GM23338 (cell line): ENCODE data around the gene PLIN5. TPM values are rescaled to one million over a fixed set of nuclear protein-coding genes. Genes with fewer than 3 reads are reported as not detected.

Experiments
- ATAC-seq: fragments of 200-7000 bp; cut with Tn5 transposase; 3 replicates; pipeline ENCODE4 v1.9.1; 2020
- DNase-seq: peaks from one replicate; pipeline ENCODE4 v3.0.0-alpha.2; 2015; ENCODE audit warnings: low spot score
- H2AFZ ChIP-seq: fragments of 200-600 bp; sonication (generic); 2 replicates; pipeline ENCODE4 v1.8.0; 2016; ENCODE audit warnings: antibody characterized with exemption, mild to moderate bottlenecking, moderate library complexity
- H3F3A ChIP-seq: fragments of 200-600 bp; sonication (generic); replicated peaks from 2 replicates; pipeline ENCODE4 v1.8.0; 2017; ENCODE audit warnings: antibody characterized with exemption, mixed run types, low read depth
- H3K27ac ChIP-seq: fragments of 200-600 bp; sonication (generic); 2 replicates; pipeline ENCODE4 v1.6.1; 2016; ENCODE audit warnings: low read depth
- H3K27me3 ChIP-seq: fragments of 200-600 bp; sonication (generic); 2 replicates; pipeline ENCODE4 v1.8.0; 2016; ENCODE audit warnings: mild to moderate bottlenecking, mixed run types, moderate library complexity; ENCODE audit not compliant: insufficient read depth
- H3K36me3 ChIP-seq: fragments of 200-600 bp; sonication (generic); 2 replicates; pipeline ENCODE4 v1.8.0; 2016; ENCODE audit warnings: mild to moderate bottlenecking; ENCODE audit not compliant: insufficient read depth
- H3K4me1 ChIP-seq: fragments of 200-600 bp; sonication (generic); 2 replicates; pipeline ENCODE4 v1.8.0; 2016; ENCODE audit warnings: mild to moderate bottlenecking, moderate library complexity; ENCODE audit not compliant: insufficient read depth
- H3K4me2 ChIP-seq: fragments of 200-600 bp; sonication (generic); 2 replicates; pipeline ENCODE4 v1.7.1; 2017; ENCODE audit warnings: mixed run types
- H3K4me3 ChIP-seq: fragments of 200-600 bp; sonication (generic); 2 replicates; pipeline ENCODE4 v1.6.1; 2016; ENCODE audit warnings: mixed run types
- H3K79me2 ChIP-seq: fragments of 200-600 bp; sonication (generic); replicated peaks from 2 replicates; pipeline ENCODE4 v1.8.0; 2017; ENCODE audit warnings: mild to moderate bottlenecking; ENCODE audit not compliant: insufficient read depth
- H3K9me2 ChIP-seq: fragments of 200-600 bp; sonication (generic); 2 replicates; pipeline ENCODE4 v1.8.0; 2017; ENCODE audit not compliant: insufficient read depth
- H4K20me1 ChIP-seq: fragments of 200-600 bp; sonication (generic); replicated peaks from 2 replicates; pipeline ENCODE4 v1.8.0; 2017; ENCODE audit warnings: mild to moderate bottlenecking; ENCODE audit not compliant: insufficient read depth
- H3K27ac Mint-ChIP-seq: 2 replicates; pipeline ENCODE4 v1.8.0; 2020; ENCODE audit warnings: inconsistent platforms, mild to moderate bottlenecking, moderate library complexity, mixed read lengths
- H3K27me3 Mint-ChIP-seq: 3 replicates; pipeline ENCODE4 v1.8.0; 2022; ENCODE audit warnings: low read depth, mild to moderate bottlenecking, moderate library complexity, mixed read lengths, inconsistent platforms; ENCODE audit not compliant: insufficient read depth, poor library complexity
- H3K36me3 Mint-ChIP-seq: 3 replicates; pipeline ENCODE4 v1.8.0; 2021; ENCODE audit warnings: low read depth, mild to moderate bottlenecking, inconsistent platforms, moderate library complexity, mixed read lengths
- H3K4me1 Mint-ChIP-seq: 3 replicates; pipeline ENCODE4 v1.8.0; 2020; ENCODE audit warnings: mild to moderate bottlenecking, inconsistent platforms, mixed read lengths
- H3K4me3 Mint-ChIP-seq: 3 replicates; pipeline ENCODE4 v1.8.0; 2021; ENCODE audit warnings: moderate library complexity, mild to moderate bottlenecking, inconsistent platforms, mixed read lengths
- H3K9me3 Mint-ChIP-seq: 3 replicates; pipeline ENCODE4 v1.8.0; 2020; ENCODE audit warnings: moderate library complexity, mild to moderate bottlenecking, inconsistent platforms, mixed read lengths
- CREB1 ChIP-seq: fragments of 250-450 bp; sonication (Bioruptor Pico); IDR thresholded peaks from 2 replicates; pipeline ENCODE4 v1.5.0; 2020; ENCODE audit warnings: low read depth, mild to moderate bottlenecking, moderate library complexity
- EZH2 ChIP-seq: fragments of 200-600 bp; sonication (generic); IDR thresholded peaks from one replicate; pipeline ENCODE4 v1.8.0; 2017; ENCODE audit warnings: antibody characterized with exemption, mild to moderate bottlenecking, low read depth; ENCODE audit not compliant: unreplicated experiment
- EZH2phosphoT487 ChIP-seq: fragments of 200-600 bp; sonication (generic); IDR thresholded peaks from one replicate; pipeline ENCODE4 v1.8.1; 2018; ENCODE audit warnings: antibody characterized with exemption; ENCODE audit not compliant: unreplicated experiment
- JUNB ChIP-seq: IDR thresholded peaks from one replicate; pipeline ENCODE4 v1.6.1; 2016; ENCODE audit warnings: antibody characterized with exemption; ENCODE audit not compliant: unreplicated experiment
- NANOG ChIP-seq: IDR thresholded peaks from 2 replicates; pipeline ENCODE4 v1.6.1; 2016; ENCODE audit warnings: antibody characterized with exemption, borderline replicate concordance
- POLR2AphosphoS5 ChIP-seq: IDR thresholded peaks from 2 replicates; pipeline ENCODE4 v1.6.1; 2016; ENCODE audit warnings: antibody characterized with exemption, low read depth
- STAT1 ChIP-seq: IDR thresholded peaks from one replicate; pipeline ENCODE4 v1.6.1; 2016; ENCODE audit warnings: antibody characterized with exemption; ENCODE audit not compliant: unreplicated experiment
- ZNF114 ChIP-seq: fragments of 250-450 bp; sonication (Bioruptor Pico); IDR thresholded peaks from 2 replicates; pipeline ENCODE4 v1.5.0; 2020; ENCODE audit warnings: mild to moderate bottlenecking, moderate library complexity
- ZNF331 ChIP-seq: fragments of 250-450 bp; sonication (Bioruptor Pico); IDR thresholded peaks from 2 replicates; pipeline ENCODE4 v1.5.0; 2020; ENCODE audit warnings: low read depth, mild to moderate bottlenecking, moderate library complexity
- polyA plus RNA-seq: library from polyadenylated mRNA; unstranded; fragments of >200 nt; fragmentation: Nextera tagmentation; extraction: Ambion mirVana; gene quantifications from 2 replicates; pipeline ENCODE4 v1.2.1, GENCODE V29; 2016
- total RNA-seq: library from RNA; depleted of rRNA; stranded (reverse); fragments of >200 nt; shearing (Covaris generic); gene quantifications from 2 replicates; pipeline ENCODE4 v1.2.3, GENCODE V29; 2014
- TF ChIP-seq, protein P1 (sequence below): fragments of 250-450 bp; sonication (Bioruptor Pico); IDR thresholded peaks from 2 replicates; pipeline ENCODE4 v1.5.0; 2020; ENCODE audit warnings: mild to moderate bottlenecking, moderate library complexity
- TF ChIP-seq, protein P2 (sequence below): IDR thresholded peaks from 2 replicates; pipeline ENCODE4 v1.6.1; 2016; ENCODE audit warnings: antibody characterized with exemption
- TF ChIP-seq, protein P3 (sequence below), 2 experiments: fragments of 200-600 bp in 1 of 2; sonication (generic) in 1 of 2; conservative IDR thresholded peaks; 2 replicates each; pipeline versions ENCODE4 v1.5.1 to v1.6.1; 2016 to 2017; ENCODE audit warnings: antibody characterized with exemption in 2 of 2, low read depth in 2 of 2, mild to moderate bottlenecking in 2 of 2, moderate library complexity in 1 of 2
- TF ChIP-seq, protein P4 (sequence below): IDR thresholded peaks from one replicate; pipeline ENCODE4 v1.6.1; 2018; ENCODE audit warnings: antibody characterized with exemption; ENCODE audit not compliant: unreplicated experiment

PLIN5 gene
- total and polyA plus RNA-seq, 2 experiments from 2014 or later: 1.9 to 3.5 TPM

DNA sequence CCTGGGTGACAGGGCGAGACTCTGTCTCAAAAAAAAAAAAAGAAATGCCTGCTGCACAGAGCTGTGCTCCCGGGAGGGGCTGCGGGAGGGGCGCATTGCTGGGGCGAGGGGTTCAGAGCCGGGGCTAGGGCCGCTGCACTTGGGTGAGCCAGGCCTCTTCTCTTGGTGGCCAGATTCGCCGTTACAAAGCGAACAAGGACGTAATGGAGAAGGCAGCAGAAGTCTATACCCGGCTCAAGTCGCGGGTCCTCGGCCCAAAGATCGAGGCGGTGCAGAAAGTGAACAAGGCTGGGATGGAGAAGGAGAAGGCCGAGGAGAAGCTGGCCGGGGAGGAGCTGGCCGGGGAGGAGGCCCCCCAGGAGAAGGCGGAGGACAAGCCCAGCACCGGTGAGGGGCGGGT is 35.7 kb downstream of the PLIN5 start:
- ATAC-seq: no peak
- no peaks in the 10 kb centered on the region for H3K9me2 ChIP-seq
- peaks cover 9% of the 10 kb centered on the region for H3K27me3 Mint-ChIP-seq
- peaks cover 10% of the 10 kb centered on the region; the same call in 1 of the 2 replicates for H3K36me3 ChIP-seq
- no peak for DNase-seq
- no peak overlapping the region for H3K27ac Mint-ChIP-seq
- H3K36me3 Mint-ChIP-seq: peaks cover 29% of the 10 kb centered on the region
- H3K4me2 ChIP-seq: no peak overlapping the region
- no peak overlapping the region for H3K4me3 ChIP-seq
- no peak overlapping the region for H3K27ac ChIP-seq
- H3K79me2 ChIP-seq: no peaks in the 10 kb centered on the region
- no peak overlapping the region for H3K4me3 Mint-ChIP-seq
- no peaks in the 10 kb centered on the region for H3F3A ChIP-seq
- no peaks in the 10 kb centered on the region for H3K4me1 ChIP-seq
- no peak overlapping the region for H2AFZ ChIP-seq
- H3K27me3 ChIP-seq: no peaks in the 10 kb centered on the region
- H3K9me3 Mint-ChIP-seq: no peaks in the 10 kb centered on the region
- no peaks in the 10 kb centered on the region for H3K4me1 Mint-ChIP-seq
- H4K20me1 ChIP-seq: no peaks in the 10 kb centered on the region; the same call in 1 of the 2 replicates
- TF ChIP-seq NANOG (no peak), EZH2 (no peak), EZH2phosphoT487 (no peak), ZNF114 (no peak), JUNB (no peak), STAT1 (no peak), CREB1 (no peak), ZNF331 (CRISPR knock-in tag) (no peak), POLR2AphosphoS5 (no peak)
- TF ChIP-seq, protein P1, sequence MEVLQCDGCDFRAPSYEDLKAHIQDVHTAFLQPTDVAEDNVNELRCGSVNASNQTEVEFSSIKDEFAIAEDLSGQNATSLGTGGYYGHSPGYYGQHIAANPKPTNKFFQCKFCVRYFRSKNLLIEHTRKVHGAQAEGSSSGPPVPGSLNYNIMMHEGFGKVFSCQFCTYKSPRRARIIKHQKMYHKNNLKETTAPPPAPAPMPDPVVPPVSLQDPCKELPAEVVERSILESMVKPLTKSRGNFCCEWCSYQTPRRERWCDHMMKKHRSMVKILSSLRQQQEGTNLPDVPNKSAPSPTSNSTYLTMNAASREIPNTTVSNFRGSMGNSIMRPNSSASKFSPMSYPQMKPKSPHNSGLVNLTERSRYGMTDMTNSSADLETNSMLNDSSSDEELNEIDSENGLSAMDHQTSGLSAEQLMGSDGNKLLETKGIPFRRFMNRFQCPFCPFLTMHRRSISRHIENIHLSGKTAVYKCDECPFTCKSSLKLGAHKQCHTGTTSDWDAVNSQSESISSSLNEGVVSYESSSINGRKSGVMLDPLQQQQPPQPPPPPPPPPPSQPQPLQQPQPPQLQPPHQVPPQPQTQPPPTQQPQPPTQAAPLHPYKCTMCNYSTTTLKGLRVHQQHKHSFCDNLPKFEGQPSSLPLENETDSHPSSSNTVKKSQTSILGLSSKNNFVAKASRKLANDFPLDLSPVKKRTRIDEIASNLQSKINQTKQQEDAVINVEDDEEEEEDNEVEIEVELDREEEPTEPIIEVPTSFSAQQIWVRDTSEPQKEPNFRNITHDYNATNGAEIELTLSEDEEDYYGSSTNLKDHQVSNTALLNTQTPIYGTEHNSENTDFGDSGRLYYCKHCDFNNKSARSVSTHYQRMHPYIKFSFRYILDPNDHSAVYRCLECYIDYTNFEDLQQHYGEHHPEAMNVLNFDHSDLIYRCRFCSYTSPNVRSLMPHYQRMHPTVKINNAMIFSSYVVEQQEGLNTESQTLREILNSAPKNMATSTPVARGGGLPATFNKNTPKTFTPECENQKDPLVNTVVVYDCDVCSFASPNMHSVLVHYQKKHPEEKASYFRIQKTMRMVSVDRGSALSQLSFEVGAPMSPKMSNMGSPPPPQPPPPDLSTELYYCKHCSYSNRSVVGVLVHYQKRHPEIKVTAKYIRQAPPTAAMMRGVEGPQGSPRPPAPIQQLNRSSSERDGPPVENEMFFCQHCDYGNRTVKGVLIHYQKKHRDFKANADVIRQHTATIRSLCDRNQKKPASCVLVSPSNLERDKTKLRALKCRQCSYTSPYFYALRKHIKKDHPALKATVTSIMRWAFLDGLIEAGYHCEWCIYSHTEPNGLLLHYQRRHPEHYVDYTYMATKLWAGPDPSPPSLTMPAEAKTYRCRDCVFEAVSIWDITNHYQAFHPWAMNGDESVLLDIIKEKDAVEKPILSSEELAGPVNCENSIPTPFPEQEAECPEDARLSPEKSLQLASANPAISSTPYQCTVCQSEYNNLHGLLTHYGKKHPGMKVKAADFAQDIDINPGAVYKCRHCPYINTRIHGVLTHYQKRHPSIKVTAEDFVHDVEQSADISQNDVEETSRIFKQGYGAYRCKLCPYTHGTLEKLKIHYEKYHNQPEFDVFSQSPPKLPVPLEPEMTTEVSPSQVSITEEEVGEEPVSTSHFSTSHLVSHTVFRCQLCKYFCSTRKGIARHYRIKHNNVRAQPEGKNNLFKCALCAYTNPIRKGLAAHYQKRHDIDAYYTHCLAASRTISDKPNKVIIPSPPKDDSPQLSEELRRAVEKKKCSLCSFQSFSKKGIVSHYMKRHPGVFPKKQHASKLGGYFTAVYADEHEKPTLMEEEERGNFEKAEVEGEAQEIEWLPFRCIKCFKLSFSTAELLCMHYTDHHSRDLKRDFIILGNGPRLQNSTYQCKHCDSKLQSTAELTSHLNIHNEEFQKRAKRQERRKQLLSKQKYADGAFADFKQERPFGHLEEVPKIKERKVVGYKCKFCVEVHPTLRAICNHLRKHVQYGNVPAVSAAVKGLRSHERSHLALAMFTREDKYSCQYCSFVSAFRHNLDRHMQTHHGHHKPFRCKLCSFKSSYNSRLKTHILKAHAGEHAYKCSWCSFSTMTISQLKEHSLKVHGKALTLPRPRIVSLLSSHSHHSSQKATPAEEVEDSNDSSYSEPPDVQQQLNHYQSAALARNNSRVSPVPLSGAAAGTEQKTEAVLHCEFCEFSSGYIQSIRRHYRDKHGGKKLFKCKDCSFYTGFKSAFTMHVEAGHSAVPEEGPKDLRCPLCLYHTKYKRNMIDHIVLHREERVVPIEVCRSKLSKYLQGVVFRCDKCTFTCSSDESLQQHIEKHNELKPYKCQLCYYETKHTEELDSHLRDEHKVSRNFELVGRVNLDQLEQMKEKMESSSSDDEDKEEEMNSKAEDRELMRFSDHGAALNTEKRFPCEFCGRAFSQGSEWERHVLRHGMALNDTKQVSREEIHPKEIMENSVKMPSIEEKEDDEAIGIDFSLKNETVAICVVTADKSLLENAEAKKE (CRISPR knock-in tag): no peak
- TF ChIP-seq, protein P2, sequence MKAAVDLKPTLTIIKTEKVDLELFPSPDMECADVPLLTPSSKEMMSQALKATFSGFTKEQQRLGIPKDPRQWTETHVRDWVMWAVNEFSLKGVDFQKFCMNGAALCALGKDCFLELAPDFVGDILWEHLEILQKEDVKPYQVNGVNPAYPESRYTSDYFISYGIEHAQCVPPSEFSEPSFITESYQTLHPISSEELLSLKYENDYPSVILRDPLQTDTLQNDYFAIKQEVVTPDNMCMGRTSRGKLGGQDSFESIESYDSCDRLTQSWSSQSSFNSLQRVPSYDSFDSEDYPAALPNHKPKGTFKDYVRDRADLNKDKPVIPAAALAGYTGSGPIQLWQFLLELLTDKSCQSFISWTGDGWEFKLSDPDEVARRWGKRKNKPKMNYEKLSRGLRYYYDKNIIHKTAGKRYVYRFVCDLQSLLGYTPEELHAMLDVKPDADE: no peak
- TF ChIP-seq, protein P3, sequence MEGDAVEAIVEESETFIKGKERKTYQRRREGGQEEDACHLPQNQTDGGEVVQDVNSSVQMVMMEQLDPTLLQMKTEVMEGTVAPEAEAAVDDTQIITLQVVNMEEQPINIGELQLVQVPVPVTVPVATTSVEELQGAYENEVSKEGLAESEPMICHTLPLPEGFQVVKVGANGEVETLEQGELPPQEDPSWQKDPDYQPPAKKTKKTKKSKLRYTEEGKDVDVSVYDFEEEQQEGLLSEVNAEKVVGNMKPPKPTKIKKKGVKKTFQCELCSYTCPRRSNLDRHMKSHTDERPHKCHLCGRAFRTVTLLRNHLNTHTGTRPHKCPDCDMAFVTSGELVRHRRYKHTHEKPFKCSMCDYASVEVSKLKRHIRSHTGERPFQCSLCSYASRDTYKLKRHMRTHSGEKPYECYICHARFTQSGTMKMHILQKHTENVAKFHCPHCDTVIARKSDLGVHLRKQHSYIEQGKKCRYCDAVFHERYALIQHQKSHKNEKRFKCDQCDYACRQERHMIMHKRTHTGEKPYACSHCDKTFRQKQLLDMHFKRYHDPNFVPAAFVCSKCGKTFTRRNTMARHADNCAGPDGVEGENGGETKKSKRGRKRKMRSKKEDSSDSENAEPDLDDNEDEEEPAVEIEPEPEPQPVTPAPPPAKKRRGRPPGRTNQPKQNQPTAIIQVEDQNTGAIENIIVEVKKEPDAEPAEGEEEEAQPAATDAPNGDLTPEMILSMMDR (conservative IDR thresholded peaks at IDR 0.05; ENCODE audit: low read depth in 2 of 2): no peak
- TF ChIP-seq, protein P4, sequence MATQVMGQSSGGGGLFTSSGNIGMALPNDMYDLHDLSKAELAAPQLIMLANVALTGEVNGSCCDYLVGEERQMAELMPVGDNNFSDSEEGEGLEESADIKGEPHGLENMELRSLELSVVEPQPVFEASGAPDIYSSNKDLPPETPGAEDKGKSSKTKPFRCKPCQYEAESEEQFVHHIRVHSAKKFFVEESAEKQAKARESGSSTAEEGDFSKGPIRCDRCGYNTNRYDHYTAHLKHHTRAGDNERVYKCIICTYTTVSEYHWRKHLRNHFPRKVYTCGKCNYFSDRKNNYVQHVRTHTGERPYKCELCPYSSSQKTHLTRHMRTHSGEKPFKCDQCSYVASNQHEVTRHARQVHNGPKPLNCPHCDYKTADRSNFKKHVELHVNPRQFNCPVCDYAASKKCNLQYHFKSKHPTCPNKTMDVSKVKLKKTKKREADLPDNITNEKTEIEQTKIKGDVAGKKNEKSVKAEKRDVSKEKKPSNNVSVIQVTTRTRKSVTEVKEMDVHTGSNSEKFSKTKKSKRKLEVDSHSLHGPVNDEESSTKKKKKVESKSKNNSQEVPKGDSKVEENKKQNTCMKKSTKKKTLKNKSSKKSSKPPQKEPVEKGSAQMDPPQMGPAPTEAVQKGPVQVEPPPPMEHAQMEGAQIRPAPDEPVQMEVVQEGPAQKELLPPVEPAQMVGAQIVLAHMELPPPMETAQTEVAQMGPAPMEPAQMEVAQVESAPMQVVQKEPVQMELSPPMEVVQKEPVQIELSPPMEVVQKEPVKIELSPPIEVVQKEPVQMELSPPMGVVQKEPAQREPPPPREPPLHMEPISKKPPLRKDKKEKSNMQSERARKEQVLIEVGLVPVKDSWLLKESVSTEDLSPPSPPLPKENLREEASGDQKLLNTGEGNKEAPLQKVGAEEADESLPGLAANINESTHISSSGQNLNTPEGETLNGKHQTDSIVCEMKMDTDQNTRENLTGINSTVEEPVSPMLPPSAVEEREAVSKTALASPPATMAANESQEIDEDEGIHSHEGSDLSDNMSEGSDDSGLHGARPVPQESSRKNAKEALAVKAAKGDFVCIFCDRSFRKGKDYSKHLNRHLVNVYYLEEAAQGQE: no peak
